Measurements from ENCODE around the gene MTA1.

MTA1 gene

DNA sequence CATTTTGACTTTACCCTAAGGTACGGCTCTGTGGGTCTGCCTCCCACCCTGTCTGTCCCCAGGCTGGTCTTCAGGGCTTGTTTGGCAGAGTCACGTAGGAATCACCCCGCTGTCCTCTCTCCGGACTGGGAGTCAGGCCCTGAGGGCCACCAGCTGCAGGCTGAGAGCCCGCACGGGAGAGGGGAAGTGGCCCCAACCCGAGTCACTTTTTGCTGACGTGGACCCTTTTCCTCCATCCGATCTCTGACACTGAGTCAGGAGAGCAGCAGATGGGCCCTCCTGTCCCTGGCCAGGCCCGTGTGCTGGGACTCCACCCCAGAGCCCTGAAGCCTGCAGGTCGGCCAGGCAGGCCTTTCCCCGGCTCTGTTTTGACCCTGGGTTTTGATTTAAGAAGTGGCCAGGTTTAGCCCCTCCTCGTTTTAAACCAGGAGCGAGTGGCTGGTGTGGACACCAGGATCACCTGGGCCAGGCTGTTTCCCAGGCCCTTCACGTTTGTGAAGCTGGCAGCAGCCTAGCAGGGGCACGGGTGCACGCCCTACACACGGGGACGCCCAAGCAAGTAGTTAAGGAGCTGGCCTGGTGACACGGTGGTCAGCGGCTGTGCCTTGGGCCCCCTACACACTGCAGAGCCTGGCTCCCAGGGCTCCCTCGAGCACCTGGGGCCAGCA is 33.8 kb upstream of the MTA1 start:
- no peak for TF ChIP-seq CTCF (IDR thresholded peaks at IDR 0.05)
- no peak overlapping the region for H3K27ac ChIP-seq
- H3K9me3 ChIP-seq: no peaks in the 10 kb centered on the region
- peaks cover 18% of the 10 kb centered on the region for H3K36me3 ChIP-seq
- H3K27me3 ChIP-seq: no peaks in the 10 kb centered on the region
- no peak overlapping the region for H3K4me3 ChIP-seq (ENCODE audit: low read depth in 1 of 2, low read length in 1 of 2)
- H3K4me1 ChIP-seq (ENCODE audit: control insufficient read depth in 1 of 2, insufficient read depth in 1 of 2, low read depth in 1 of 2, low read length in 1 of 2): peaks cover 13% of the 10 kb centered on the region in 2 experiments

DNA sequence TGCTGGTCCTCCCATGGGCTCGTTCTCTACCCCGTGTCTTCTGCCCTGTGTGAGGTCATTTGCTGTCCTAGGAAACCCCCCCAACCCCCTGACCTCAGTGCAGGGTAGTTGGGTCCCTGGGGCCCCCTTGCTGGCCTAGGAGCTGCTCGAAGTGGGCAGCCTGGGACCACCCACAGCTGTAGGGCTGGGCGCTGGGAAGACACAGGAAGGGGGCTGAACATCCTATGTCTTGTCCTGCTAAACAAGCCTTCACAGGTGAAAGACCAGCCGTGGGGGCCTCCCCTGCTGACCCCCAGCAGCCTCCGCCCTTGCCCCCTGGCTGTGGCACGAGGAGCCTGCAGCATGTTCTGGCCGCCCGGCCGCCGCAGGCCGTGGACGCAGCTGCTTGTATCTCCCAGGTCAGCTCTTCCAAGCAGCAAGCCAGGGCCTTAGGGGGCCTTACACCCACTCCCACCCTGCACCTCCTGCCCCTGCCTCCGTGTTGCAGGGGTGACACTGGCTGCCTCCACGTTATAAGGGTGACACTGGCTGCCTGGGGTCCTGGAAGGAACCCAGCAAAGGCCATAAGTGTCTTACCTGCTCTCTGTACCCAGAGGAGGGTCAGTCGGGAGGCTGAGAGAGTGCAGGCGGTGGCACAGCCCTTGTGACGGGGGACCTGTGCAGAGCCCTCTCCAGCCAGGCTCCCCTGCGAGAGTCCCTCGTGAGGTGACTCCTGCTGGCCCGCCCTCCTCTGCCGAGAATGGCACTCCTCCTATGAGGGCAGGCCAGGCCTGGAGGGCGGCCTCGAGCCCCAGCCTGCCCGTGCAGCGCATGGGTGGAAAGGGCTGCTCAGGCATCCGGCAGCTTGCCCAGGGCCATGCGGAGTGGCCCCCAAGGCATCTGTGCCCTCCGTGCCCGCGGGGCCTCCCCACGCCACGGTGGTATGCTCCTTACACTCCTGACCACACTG is 32.8 kb upstream of the MTA1 start:
- no peaks in the 10 kb centered on the region for H3K27me3 ChIP-seq
- H3K36me3 ChIP-seq: peaks cover 18% of the 10 kb centered on the region
- no peak overlapping the region for H3K27ac ChIP-seq
- no peak for TF ChIP-seq CTCF (IDR thresholded peaks at IDR 0.05)
- H3K4me1 ChIP-seq (ENCODE audit: control insufficient read depth in 1 of 2, insufficient read depth in 1 of 2, low read depth in 1 of 2, low read length in 1 of 2): peaks cover 13% of the 10 kb centered on the region in 2 experiments
- H3K4me3 ChIP-seq (ENCODE audit: low read depth in 1 of 2, low read length in 1 of 2): no peak overlapping the region
- no peaks in the 10 kb centered on the region for H3K9me3 ChIP-seq

GRCh38 chr14:105387530-105387922 is 32.1 kb upstream of the MTA1 start:
- Histone ChIP-seq H3K4me1 (ENCODE audit: control insufficient read depth in 1 of 2, insufficient read depth in 1 of 2, low read depth in 1 of 2, low read length in 1 of 2) (peaks cover 13% of the 10 kb centered on the region in 2 experiments), H3K27ac (no peak overlapping the region), H3K4me3 (ENCODE audit: low read depth in 1 of 2, low read length in 1 of 2) (no peak overlapping the region), H3K9me3 (no peaks in the 10 kb centered on the region), H3K27me3 (no peaks in the 10 kb centered on the region), H3K36me3 (peaks cover 18% of the 10 kb centered on the region)
- no peak for TF ChIP-seq CTCF (IDR thresholded peaks at IDR 0.05)

- Histone ChIP-seq H3K4me3 (ENCODE audit: low read depth in 1 of 2, low read length in 1 of 2) (no peak overlapping the region), H3K36me3 (peaks cover 10% of the 10 kb centered on the region), H3K27me3 (no peaks in the 10 kb centered on the region), H3K9me3 (no peaks in the 10 kb centered on the region), H3K27ac (no peak overlapping the region), H3K4me1 (ENCODE audit: control insufficient read depth in 1 of 2, insufficient read depth in 1 of 2, low read depth in 1 of 2, low read length in 1 of 2) (peaks cover 13% of the 10 kb centered on the region in 2 experiments)
- no peak for TF ChIP-seq CTCF (IDR thresholded peaks at IDR 0.05)
Measured at GRCh38 chr14:105388110-105388951, 31.3 kb upstream of the MTA1 start.

DNA sequence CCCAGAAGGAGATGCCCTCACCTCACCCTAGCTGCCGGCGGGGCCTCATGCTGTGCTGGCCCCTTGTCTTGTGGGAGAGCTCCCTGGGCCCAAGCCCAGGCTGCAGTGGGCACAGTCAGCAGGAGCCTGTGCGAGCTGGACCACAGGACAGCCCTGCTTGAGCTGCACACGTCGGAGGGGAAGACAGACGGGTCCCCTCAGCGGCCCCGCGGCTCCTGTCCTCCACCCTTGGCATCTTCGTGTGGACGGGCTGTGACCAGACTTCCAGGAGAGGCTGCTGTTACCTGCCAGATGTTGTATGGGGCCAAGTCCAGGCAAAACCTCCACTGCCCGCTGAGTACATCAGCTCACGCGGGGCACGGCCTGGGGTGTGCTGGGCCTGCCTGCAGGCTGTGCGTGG is 30.7 kb upstream of the MTA1 start:
- no peaks in the 10 kb centered on the region for H3K27me3 ChIP-seq
- no peak overlapping the region for H3K27ac ChIP-seq
- H3K9me3 ChIP-seq: no peaks in the 10 kb centered on the region
- no peak overlapping the region for H3K4me3 ChIP-seq (ENCODE audit: low read depth in 1 of 2, low read length in 1 of 2)
- TF ChIP-seq CTCF (IDR thresholded peaks at IDR 0.05): no peak
- peaks cover 9% of the 10 kb centered on the region for H3K36me3 ChIP-seq
- peaks cover 17 to 19% of the 10 kb centered on the region in 2 experiments for H3K4me1 ChIP-seq (ENCODE audit: control insufficient read depth in 1 of 2, insufficient read depth in 1 of 2, low read depth in 1 of 2, low read length in 1 of 2)
